Activated CD4-positive, CD25-positive, alpha-beta regulatory T cell (primary cell): Measurements from ENCODE around the gene NUDT21.
"Not testable (repeated sequence)": the region's sequence is repeated elsewhere in the genome, so short reads cannot be mapped to it uniquely, and the experiment has no call there.

Source experiments
- DNase-seq, 4 experiments: peaks; one replicate each; lab custom pipeline; 2025; lab: John Stamatoyannopoulos, UW

The NUDT21 gene

GRCh38 chr16:56419740-56420548 is 31.2 kb downstream of the NUDT21 start:
- no peak for DNase-seq

- no peak for DNase-seq
Observed at GRCh38 chr16:56417138-56417537, 34.0 kb downstream of the NUDT21 start.

GRCh38 chr16:56415875-56416274 is 35.3 kb downstream of the NUDT21 start:
- no peak for DNase-seq

GRCh38 chr16:56414366-56414765 is 36.8 kb downstream of the NUDT21 start:
- DNase-seq: no peak

- no peak for DNase-seq
Observed at GRCh38 chr16:56413381-56413780, 37.8 kb downstream of the NUDT21 start.

- DNase-seq: no peak
Observed at GRCh38 chr16:56411624-56412023, 39.5 kb downstream of the NUDT21 start.

- no peak for DNase-seq
Observed at GRCh38 chr16:56411123-56411522, 40.0 kb downstream of the NUDT21 start.

GRCh38 chr16:56409195-56409594 is 41.9 kb downstream of the NUDT21 start:
- no peak for DNase-seq

- DNase-seq: no peak
Observed at GRCh38 chr16:56408379-56409098, 42.6 kb downstream of the NUDT21 start.

GRCh38 chr16:56405977-56406672 is 45.0 kb downstream of the NUDT21 start:
- no peak for DNase-seq

- DNase-seq: no peak
Observed at GRCh38 chr16:56401482-56401881, 49.6 kb downstream of the NUDT21 start.

GRCh38 chr16:56400458-56400857 is 50.7 kb downstream of the NUDT21 start:
- no peak for DNase-seq

- no peak for DNase-seq
Observed at GRCh38 chr16:56399486-56399885, 51.6 kb downstream of the NUDT21 start.

- no peak for DNase-seq
Observed at GRCh38 chr16:56399047-56399446, 52.1 kb downstream of the NUDT21 start.

- DNase-seq: not testable (repeated sequence)
Observed at GRCh38 chr16:56396724-56397123, 54.4 kb downstream of the NUDT21 start.

GRCh38 chr16:56389554-56389953 is 61.6 kb downstream of the NUDT21 start:
- DNase-seq: no peak

GRCh38 chr16:56388209-56388608 is 62.9 kb downstream of the NUDT21 start:
- DNase-seq: no peak

GRCh38 chr16:56387396-56387795 is 63.7 kb downstream of the NUDT21 start:
- DNase-seq: no peak

- no peak for DNase-seq
Observed at GRCh38 chr16:56384074-56384721, 66.9 kb downstream of the NUDT21 start.

GRCh38 chr16:56382901-56383355 is 68.2 kb downstream of the NUDT21 start:
- no peak for DNase-seq

GRCh38 chr16:56382459-56382858 is 68.7 kb downstream of the NUDT21 start:
- DNase-seq: no peak
